Lower leg skin (tissue), 3 donors: ENCODE data around the gene DHX40.

Source experiments
- CTCF ChIP-seq, 3 donors: fragments of 450-650 bp; IDR thresholded peaks; one replicate each; pipeline ENCODE4 v1.5.1; 2016; ENCODE audit warnings: antibody characterized with exemption in 3 of 3, mild to moderate bottlenecking in 3 of 3, moderate library complexity in 2 of 3
- POLR2A ChIP-seq, 2 donors: fragments of 450-650 bp; IDR thresholded peaks; one replicate each; pipeline ENCODE4 v1.6.1; 2016 to 2017; ENCODE audit warnings: antibody characterized with exemption in 2 of 2, mild to moderate bottlenecking in 1 of 2, moderate library complexity in 1 of 2

- TF ChIP-seq CTCF (IDR thresholded peaks at IDR 0.05) = no peak
- TF ChIP-seq POLR2A (IDR thresholded peaks at IDR 0.05) = no peak
Measured at GRCh38 chr17:59600169-59600568, 34.8 kb downstream of the DHX40 start.
